Neural cell (in vitro differentiated cells): Measurements from ENCODE around the gene UNK. TPM values are rescaled to one million over a fixed set of nuclear protein-coding genes. Genes with fewer than 3 reads are reported as not detected.

Experiments
- H2AFZ ChIP-seq: fragments of 200-600, 300-800 bp; sonication (generic), shearing (Covaris generic); 2 replicates; pipeline ENCODE4 v1.6.0; 2014; ENCODE audit warnings: low read depth, mild to moderate bottlenecking, antibody characterized with exemption, low read length, moderate library complexity
- H3F3A ChIP-seq: fragments of 200-600 bp; shearing (Covaris generic); 2 replicates; pipeline ENCODE4 v1.6.1; 2016; ENCODE audit warnings: mild to moderate bottlenecking, moderate library complexity, mixed read lengths, antibody characterized with exemption, low read length; ENCODE audit not compliant: insufficient read depth, poor library complexity, severe bottlenecking
- H3K27ac ChIP-seq: fragments of 200-600, 300-800 bp; sonication (generic), shearing (Covaris generic); 2 replicates; pipeline ENCODE4 v1.5.1; 2014; ENCODE audit warnings: mild to moderate bottlenecking, low read length, moderate library complexity
- H3K27me3 ChIP-seq: fragments of 300-800, 200-600 bp; sonication (generic), shearing (Covaris generic); 2 replicates; pipeline ENCODE4 v1.6.0; 2014; ENCODE audit warnings: mild to moderate bottlenecking, low read depth, low read length, moderate library complexity; ENCODE audit not compliant: insufficient read depth
- H3K36me3 ChIP-seq: fragments of 300-800, 200-600 bp; sonication (generic), shearing (Covaris generic); 2 replicates; pipeline ENCODE4 v1.5.1; 2014; ENCODE audit warnings: mild to moderate bottlenecking, antibody characterized with exemption, low read length, moderate library complexity; ENCODE audit not compliant: insufficient read depth
- H3K4me2 ChIP-seq: fragments of 300-800, 200-600 bp; sonication (generic), shearing (Covaris generic); 2 replicates; pipeline ENCODE4 v1.6.0; 2014; ENCODE audit warnings: mild to moderate bottlenecking, low read length
- H3K4me3 ChIP-seq: fragments of 300-800, 200-600 bp; sonication (generic), shearing (Covaris generic); 2 replicates; pipeline ENCODE4 v1.5.1; 2014; ENCODE audit warnings: mild to moderate bottlenecking, low read length, moderate library complexity
- H3K79me2 ChIP-seq: fragments of 200-600 bp; shearing (Covaris generic); replicated peaks from 2 replicates; pipeline ENCODE4 v1.6.0; 2014; ENCODE audit warnings: mild to moderate bottlenecking, low read length, moderate library complexity; ENCODE audit not compliant: insufficient read depth
- H3K9ac ChIP-seq: fragments of 300-800, 200-600 bp; sonication (generic), shearing (Covaris generic); 2 replicates; pipeline ENCODE4 v1.6.1; 2016; ENCODE audit warnings: mild to moderate bottlenecking, low read length, mixed read lengths
- H3K9me2 ChIP-seq: fragments of 200-600 bp; shearing (Covaris generic); 2 replicates; pipeline ENCODE4 v1.6.1; 2016; ENCODE audit warnings: mild to moderate bottlenecking, low read length, mixed read lengths; ENCODE audit not compliant: insufficient read depth
- H3K9me3 ChIP-seq: fragments of 200-600, 300-800 bp; sonication (generic), shearing (Covaris generic); 2 replicates; pipeline ENCODE4 v1.6.1; 2016; ENCODE audit warnings: mild to moderate bottlenecking, mixed run types, low read length, moderate library complexity, mixed read lengths
- H4K20me1 ChIP-seq: fragments of 200-600 bp; shearing (Covaris generic); 2 replicates; pipeline ENCODE4 v1.6.1; 2016; ENCODE audit warnings: mild to moderate bottlenecking, mixed run types; ENCODE audit not compliant: insufficient read depth
- CTCF ChIP-seq: fragments of 450-650 bp; IDR thresholded peaks from 2 replicates; pipeline ENCODE4 v1.5.1; 2014; ENCODE audit warnings: antibody characterized with exemption, mild to moderate bottlenecking, moderate library complexity; ENCODE audit not compliant: poor library complexity, severe bottlenecking
- EP300 ChIP-seq: fragments of 450-650 bp; conservative IDR thresholded peaks from 2 replicates; pipeline ENCODE4 v1.6.1; 2014; ENCODE audit warnings: antibody characterized with exemption, mild to moderate bottlenecking, moderate library complexity; ENCODE audit not compliant: poor library complexity, severe bottlenecking
- EZH2 ChIP-seq: fragments of 200-600, 300-800 bp; shearing (Covaris generic), sonication (generic); IDR thresholded peaks from 2 replicates; pipeline ENCODE4 v1.6.1; 2014; ENCODE audit warnings: antibody characterized with exemption, low read length, borderline replicate concordance, mild to moderate bottlenecking; ENCODE audit not compliant: insufficient read depth, poor library complexity, severe bottlenecking
- MXI1 ChIP-seq: fragments of 450-650 bp; conservative IDR thresholded peaks from 2 replicates; pipeline ENCODE4 v1.6.1; 2014; ENCODE audit warnings: antibody characterized with exemption, mild to moderate bottlenecking; ENCODE audit not compliant: poor library complexity, severe bottlenecking
- POLR2AphosphoS5 ChIP-seq: IDR thresholded peaks from 2 replicates; pipeline ENCODE4 v1.6.1; 2012
- RAD21 ChIP-seq: fragments of 450-650 bp; conservative IDR thresholded peaks from 2 replicates; pipeline ENCODE4 v1.6.1; 2014; ENCODE audit warnings: antibody characterized with exemption, mild to moderate bottlenecking, moderate library complexity
- REST ChIP-seq: IDR thresholded peaks from 2 replicates; pipeline ENCODE4 v1.6.1; 2012; ENCODE audit warnings: borderline replicate concordance
- SMC3 ChIP-seq: fragments of 450-650 bp; conservative IDR thresholded peaks from 2 replicates; pipeline ENCODE4 v1.6.1; 2014; ENCODE audit warnings: antibody characterized with exemption, mild to moderate bottlenecking, moderate library complexity; ENCODE audit not compliant: poor library complexity
- TAF1 ChIP-seq: IDR thresholded peaks from 2 replicates; pipeline ENCODE4 v1.6.1; 2012; ENCODE audit warnings: low read depth
- polyA plus RNA-seq: library from polyadenylated mRNA; depleted of rRNA; stranded (reverse); fragments of >200 nt; gene quantifications from 2 replicates; pipeline ENCODE4 v1.2.3, GENCODE V29; 2014

Gene UNK
- polyA plus RNA-seq, 1 donor from 2014 or later: 29.9 TPM

- Histone ChIP-seq H4K20me1 (no peaks in the 10 kb centered on the region), H2AFZ (peak overlapping the region; percentile 67), H3F3A (peaks cover 16% of the 10 kb centered on the region), H3K9me3 (no peaks in the 10 kb centered on the region), H3K9ac (peak overlapping the region; percentile 93), H3K27me3 (no peaks in the 10 kb centered on the region), H3K4me3 (peak overlapping the region; percentile 68), H3K9me2 (no peaks in the 10 kb centered on the region), H3K36me3 (no peaks in the 10 kb centered on the region), H3K79me2 (peaks cover 36% of the 10 kb centered on the region), H3K4me2 (peak overlapping the region; percentile 78), H3K27ac (peak overlapping the region; percentile 98)
- TF ChIP-seq REST: peak; percentile 94
- no peak for TF ChIP-seq SMC3
- peak; percentile 47 for TF ChIP-seq TAF1
- peak; percentile 82 for TF ChIP-seq EP300
- TF ChIP-seq POLR2AphosphoS5: peak; percentile 95
Measured at GRCh38 chr17:75785016-75785890, 647 bp downstream of the UNK start.

- Histone ChIP-seq H2AFZ (no peak overlapping the region), H3F3A (no peaks in the 10 kb centered on the region), H3K9me3 (no peaks in the 10 kb centered on the region), H3K27me3 (no peaks in the 10 kb centered on the region), H3K36me3 (no peaks in the 10 kb centered on the region), H3K79me2 (peaks cover 86% of the 10 kb centered on the region), H3K9ac (no peak overlapping the region), H4K20me1 (no peaks in the 10 kb centered on the region), H3K4me2 (no peak overlapping the region), H3K27ac (no peak overlapping the region), H3K9me2 (no peaks in the 10 kb centered on the region), H3K4me3 (no peak overlapping the region)
- TF ChIP-seq CTCF (no peak), REST (no peak), RAD21 (no peak), SMC3 (no peak), POLR2AphosphoS5 (no peak), MXI1 (no peak), EP300 (no peak), TAF1 (no peak), EZH2 (no peak)
Measured at GRCh38 chr17:75791254-75791653, 6.6 kb downstream of the UNK start.
